Spleen (tissue), 11 donors: ENCODE measurements around the gene SOX8. TPM values are rescaled to one million over a fixed set of nuclear protein-coding genes. Genes with fewer than 3 reads are reported as not detected.

ENCODE experiments used
- DNase-seq: peaks from one replicate; pipeline ENCODE4 v3.0.0-alpha.2; 2020
- H3K27ac ChIP-seq, 8 donors: fragments of 200-600 bp; sonication (generic) in 7 of 8; 1 replicate in 4 of 8; 2 replicates in 4 of 8; pipeline versions ENCODE4 v1.5.0 to v1.8.0; 2016 to 2021; ENCODE audit warnings: inconsistent platforms in 4 of 8, mild to moderate bottlenecking in 4 of 8, moderate library complexity in 1 of 8
- H3K27me3 ChIP-seq, 7 donors: fragments of 200-600 bp; sonication (generic) in 6 of 7; replicated peaks in 1 of 7; 1 replicate in 4 of 7; 2 replicates in 3 of 7; pipeline versions ENCODE4 v1.5.0 to v1.8.0; 2016 to 2021; ENCODE audit warnings: inconsistent platforms in 3 of 7, mild to moderate bottlenecking in 1 of 7
- H3K36me3 ChIP-seq, 6 donors: fragments of 200-600 bp; sonication (generic) in 5 of 6; 1 replicate in 4 of 6; 2 replicates in 2 of 6; pipeline versions ENCODE4 v1.5.0 to v1.8.0; 2016 to 2021; ENCODE audit warnings: inconsistent platforms in 2 of 6
- H3K4me1 ChIP-seq, 6 donors: fragments of 200-600 bp; sonication (generic) in 5 of 6; 1 replicate in 3 of 6; 2 replicates in 3 of 6; pipeline versions ENCODE4 v1.5.0 to v1.8.0; 2016 to 2021; ENCODE audit warnings: inconsistent platforms in 3 of 6
- H3K4me3 ChIP-seq, 8 donors: fragments of 200-600 bp; sonication (generic) in 7 of 8; 1 replicate in 4 of 8; 2 replicates in 4 of 8; pipeline versions ENCODE4 v1.5.0 to v1.8.0; 2016 to 2021; ENCODE audit warnings: inconsistent platforms in 4 of 8, mild to moderate bottlenecking in 4 of 8, moderate library complexity in 2 of 8
- H3K9me3 ChIP-seq, 8 donors: fragments of 200-600 bp; sonication (generic) in 7 of 8; 1 replicate in 4 of 8; 2 replicates in 4 of 8; pipeline versions ENCODE4 v1.5.0 to v1.8.0; 2016 to 2021; ENCODE audit warnings: inconsistent platforms in 4 of 8
- POLR2A ChIP-seq, 3 donors: fragments of 450-650 bp; IDR thresholded peaks; one replicate each; pipeline ENCODE4 v1.5.1; 2017; ENCODE audit warnings: antibody characterized with exemption in 3 of 3, mild to moderate bottlenecking in 1 of 3
- POLR2AphosphoS5 ChIP-seq, 3 donors: sonication (generic); formaldehyde crosslinking; IDR thresholded peaks; one replicate each; pipeline ENCODE4 v1.5.1; 2017; ENCODE audit warnings: antibody characterized with exemption in 3 of 3
- WGBS, 5 donors: extraction: QIAGEN DNeasy Blood & Tissue Kit in 3 of 5; methylation state at CpG; one replicate each; pipeline versions ENCODE4 v1.1.5 to v1.1.7; 2013 to 2018; 5-methylcytosine and 5-hydroxymethylcytosine counted together
- intact Hi-C: fragments of 100-400 bp; cut with DNase I; formaldehyde crosslinking; loops from one replicate; pipeline ENCODE4 v1.15.0; 2023; ENCODE audit warnings: low total_unique reads
- polyA plus RNA-seq, 3 donors: library from polyadenylated mRNA; stranded (reverse); fragments of 200-250 nt; gene quantifications; one replicate each; pipeline ENCODE4 v1.2.1, GENCODE V29; 2013
- total RNA-seq, 7 donors: library from RNA; depleted of rRNA in 3 of 7; stranded (reverse); fragments of >200 nt in 3 of 7; fragmentation: NEBNext Ultra II Directional in 4 of 7; extraction: Animal tissue kit (Norgen Biotek cat#: 25700) in 4 of 7; gene quantifications; one replicate each; pipeline versions ENCODE4 v1.1.0 to v1.2.1, GENCODE V29; 2016 to 2021
- TF ChIP-seq, protein P1 (sequence below), 11 experiments: fragments of 200-600 bp in 7 of 11; fragments of 450-650 bp in 4 of 11; sonication (generic) in 4 of 11; IDR thresholded peaks in 8 of 11; conservative IDR thresholded peaks in 3 of 11; 1 replicate in 7 of 11; 2 replicates in 4 of 11; pipeline versions ENCODE4 v1.4.0 to v1.8.0; 2016 to 2021; ENCODE audit warnings: antibody characterized with exemption in 11 of 11, inconsistent platforms in 4 of 11, mild to moderate bottlenecking in 1 of 11
- donor health status: healthy with polysubstance abuse.
- donor health status: DM: no; HTN: no; CAD: no; lungs with moderate emphysema.
- donor health status: DM: no; HTN: no; CAD: no.
- donor health status: Bipolar disorder and iron deficiency.
- donor health status: healthy.
- donor health status: DM: no; HTN: no; CAD: no.
- donor health status: DM: yes; HTN: yes; CAD: no.

SOX8 gene
- total and polyA plus RNA-seq, 10 donors = 0.60 to 3.7 (median 1.7) TPM

DNA sequence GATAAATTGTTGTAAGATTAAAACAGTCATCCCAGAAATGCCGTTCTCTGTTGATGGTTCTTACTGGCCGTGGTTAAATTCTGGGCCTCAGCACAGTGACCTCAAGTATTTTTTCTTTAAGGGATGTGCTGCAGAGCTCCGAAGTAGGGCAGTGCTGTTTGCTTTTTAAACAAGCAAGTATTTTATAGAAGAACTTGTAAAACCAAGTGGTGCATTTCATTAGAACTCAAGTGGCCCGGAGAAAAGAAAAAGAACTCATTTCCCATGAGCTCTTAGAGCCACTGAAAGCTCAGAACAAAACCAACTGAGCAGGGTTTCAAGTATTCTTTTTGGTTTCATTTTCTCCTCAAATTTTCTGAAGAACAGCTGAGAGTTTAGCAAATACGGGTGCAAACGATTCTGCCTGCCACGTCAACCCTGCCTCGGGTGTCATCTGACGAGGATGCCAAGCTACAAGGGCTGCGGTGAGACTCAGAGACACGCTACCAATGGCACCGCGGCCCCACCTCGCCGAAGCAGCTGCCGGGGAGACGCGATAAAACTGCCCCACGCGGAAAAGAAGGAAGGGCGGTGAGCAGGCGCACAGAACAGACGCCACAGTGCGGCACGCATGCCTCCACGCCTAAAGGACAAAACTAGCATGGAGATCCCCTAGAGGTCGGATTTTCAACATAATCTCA, 17.1 kb upstream of the SOX8 start:
- Histone ChIP-seq H3K27ac (peak overlapping the region in 7 of 8 donors; percentile 8 to 65 (median 54)), H3K9me3 (peaks cover 0 to 7% (median 0%) of the 10 kb centered on the region in 8 donors), H3K4me1 (peaks cover 2 to 65% (median 46%) of the 10 kb centered on the region in 6 donors), H3K4me3 (peak overlapping the region in 2 of 8 donors; percentile 10 to 42), H3K36me3 (peaks cover 0 to 29% (median 0%) of the 10 kb centered on the region in 6 donors), H3K27me3 (no peaks in the 10 kb centered on the region)
- 66 to 89% (median 80%) methylated on average over 27 of the region's 27 CpGs for WGBS, 5 donors
- TF ChIP-seq POLR2A (IDR thresholded peaks at IDR 0.05) (no peak), POLR2AphosphoS5 (IDR thresholded peaks at IDR 0.05) (peak in 2 of 3 donors; percentile 25 to 54)
- peak; percentile 77 for DNase-seq
- intact Hi-C loops = no loop called here

DNA sequence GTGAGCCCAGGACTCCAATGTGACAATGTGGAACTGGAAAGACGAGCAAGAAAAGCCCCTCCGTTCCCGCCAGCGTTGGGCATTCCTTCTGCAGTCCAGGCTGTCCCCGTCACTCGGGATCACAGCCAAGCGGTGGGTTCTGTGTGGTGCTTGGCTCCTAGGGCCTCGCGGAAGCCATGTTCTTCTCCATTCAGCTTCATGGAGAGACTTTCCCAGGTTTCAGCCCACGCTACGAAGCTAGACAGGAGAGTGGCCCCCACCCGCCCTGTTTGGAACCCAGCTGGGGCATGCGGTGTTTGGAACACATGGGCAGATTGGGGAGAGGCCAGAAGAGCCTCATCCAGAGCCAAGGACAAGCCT, 16.6 kb upstream of the SOX8 start:
- WGBS, 5 donors = 86 to 97% (median 91%) methylated on average over 13 of the region's 13 CpGs
- Histone ChIP-seq H3K4me3 (no peak overlapping the region), H3K36me3 (peaks cover 0 to 29% (median 0%) of the 10 kb centered on the region in 6 donors), H3K27me3 (no peaks in the 10 kb centered on the region), H3K4me1 (peaks cover 7 to 70% (median 51%) of the 10 kb centered on the region in 6 donors), H3K27ac (peak overlapping the region in 5 of 8 donors; percentile 51 to 65 (median 59)), H3K9me3 (peaks cover 0 to 7% (median 0%) of the 10 kb centered on the region in 8 donors)
- intact Hi-C loops = no loop called here
- TF ChIP-seq POLR2AphosphoS5 (IDR thresholded peaks at IDR 0.05) (no peak), POLR2A (IDR thresholded peaks at IDR 0.05) (no peak)
- TF ChIP-seq, protein P1, sequence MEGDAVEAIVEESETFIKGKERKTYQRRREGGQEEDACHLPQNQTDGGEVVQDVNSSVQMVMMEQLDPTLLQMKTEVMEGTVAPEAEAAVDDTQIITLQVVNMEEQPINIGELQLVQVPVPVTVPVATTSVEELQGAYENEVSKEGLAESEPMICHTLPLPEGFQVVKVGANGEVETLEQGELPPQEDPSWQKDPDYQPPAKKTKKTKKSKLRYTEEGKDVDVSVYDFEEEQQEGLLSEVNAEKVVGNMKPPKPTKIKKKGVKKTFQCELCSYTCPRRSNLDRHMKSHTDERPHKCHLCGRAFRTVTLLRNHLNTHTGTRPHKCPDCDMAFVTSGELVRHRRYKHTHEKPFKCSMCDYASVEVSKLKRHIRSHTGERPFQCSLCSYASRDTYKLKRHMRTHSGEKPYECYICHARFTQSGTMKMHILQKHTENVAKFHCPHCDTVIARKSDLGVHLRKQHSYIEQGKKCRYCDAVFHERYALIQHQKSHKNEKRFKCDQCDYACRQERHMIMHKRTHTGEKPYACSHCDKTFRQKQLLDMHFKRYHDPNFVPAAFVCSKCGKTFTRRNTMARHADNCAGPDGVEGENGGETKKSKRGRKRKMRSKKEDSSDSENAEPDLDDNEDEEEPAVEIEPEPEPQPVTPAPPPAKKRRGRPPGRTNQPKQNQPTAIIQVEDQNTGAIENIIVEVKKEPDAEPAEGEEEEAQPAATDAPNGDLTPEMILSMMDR (IDR thresholded peaks at IDR 0.05 in 8 of 11, conservative IDR thresholded peaks at IDR 0.05 in 3 of 11) = no peak
- peak; percentile 59 for DNase-seq

DNA sequence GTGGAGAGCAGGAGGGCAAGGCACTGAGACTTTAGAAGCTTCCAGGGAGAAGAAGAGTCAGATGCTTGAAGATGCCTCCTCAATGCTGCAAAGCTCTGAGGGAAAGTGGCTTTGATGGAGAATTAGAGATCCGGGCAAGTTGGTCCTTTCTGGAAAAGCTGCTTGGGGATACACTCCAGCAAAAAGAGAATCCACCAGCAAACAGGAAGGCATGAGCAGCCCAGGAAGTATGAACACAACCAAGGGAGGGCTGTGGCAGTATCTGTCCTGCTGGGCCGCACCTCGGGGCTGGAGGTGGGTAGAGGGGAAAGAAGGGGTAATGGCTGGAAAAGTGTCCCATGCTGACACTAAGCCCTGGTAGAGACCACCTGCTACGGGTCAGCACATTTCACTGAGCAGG, 16.1 kb upstream of the SOX8 start:
- H3K36me3 ChIP-seq = peaks cover 0 to 29% (median 0%) of the 10 kb centered on the region in 6 donors
- no peaks in the 10 kb centered on the region for H3K27me3 ChIP-seq
- H3K4me3 ChIP-seq = no peak overlapping the region
- peaks cover 0 to 7% (median 0%) of the 10 kb centered on the region in 8 donors for H3K9me3 ChIP-seq
- peak; percentile 47 for DNase-seq
- WGBS, 5 donors = 94 to 99% (median 98%) methylated on average over 4 of the region's 4 CpGs
- peaks cover 10 to 74% (median 56%) of the 10 kb centered on the region in 6 donors for H3K4me1 ChIP-seq
- H3K27ac ChIP-seq = no peak overlapping the region
- intact Hi-C loops = no loop called here
- TF ChIP-seq POLR2A (IDR thresholded peaks at IDR 0.05) (no peak), POLR2AphosphoS5 (IDR thresholded peaks at IDR 0.05) (no peak)
- TF ChIP-seq, protein P1 (IDR thresholded peaks at IDR 0.05 in 8 of 11, conservative IDR thresholded peaks at IDR 0.05 in 3 of 11) = no peak

DNA sequence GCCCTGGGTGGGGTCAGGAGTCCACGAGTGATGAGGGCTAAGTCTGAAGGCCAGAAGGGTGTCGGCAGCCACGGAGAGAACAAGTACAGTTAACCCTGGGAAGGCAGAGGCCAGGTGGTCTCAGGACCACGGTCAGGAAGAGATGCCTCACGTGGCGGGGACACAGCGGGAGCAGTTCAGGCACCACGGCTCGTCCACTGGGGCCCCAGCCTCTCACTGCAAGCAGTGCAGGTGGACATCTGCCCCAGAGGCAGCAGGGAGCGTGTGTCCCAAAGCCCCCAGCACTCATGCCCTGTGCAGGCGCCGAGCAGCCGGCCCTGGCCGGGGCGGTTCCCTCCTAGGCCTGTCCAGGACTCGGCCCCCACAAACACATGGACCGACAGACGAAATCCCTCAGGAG, 15.5 kb upstream of the SOX8 start:
- WGBS, 5 donors = 91 to 96% (median 95%) methylated on average over 17 to 18 of the region's 18 CpGs
- Histone ChIP-seq H3K36me3 (peaks cover 0 to 29% (median 0%) of the 10 kb centered on the region in 6 donors), H3K4me1 (peaks cover 10 to 75% (median 57%) of the 10 kb centered on the region in 6 donors), H3K27ac (no peak overlapping the region), H3K9me3 (peaks cover 0 to 7% (median 0%) of the 10 kb centered on the region in 8 donors), H3K27me3 (no peaks in the 10 kb centered on the region), H3K4me3 (no peak overlapping the region)
- no peak for DNase-seq
- intact Hi-C loops = no loop called here
- TF ChIP-seq POLR2AphosphoS5 (IDR thresholded peaks at IDR 0.05) = no peak
- TF ChIP-seq, protein P1 (IDR thresholded peaks at IDR 0.05 in 8 of 11, conservative IDR thresholded peaks at IDR 0.05 in 3 of 11) = no peak
- TF ChIP-seq POLR2A (IDR thresholded peaks at IDR 0.05) = no peak
